AG09309 (cell line): ENCODE results near the gene TRIOBP.
A peak's percentile ranks its signal among the peaks of the same experiment; 100 is the strongest.

ENCODE experiments used
- DNase-seq: peaks from one replicate; pipeline ENCODE4 v3.0.0-alpha.2; 2010; ENCODE audit warnings: low read depth
- H3K4me3 ChIP-seq: 2 replicates; pipeline ENCODE4 v1.5.1; 2011; ENCODE audit warnings: mild to moderate bottlenecking, low read depth, low read length, moderate library complexity; ENCODE audit not compliant: control insufficient read depth
- TF ChIP-seq, protein P1 (sequence below): IDR thresholded peaks from 2 replicates; pipeline ENCODE4 v1.5.1; 2011; ENCODE audit warnings: mild to moderate bottlenecking, low read depth, low read length, inconsistent platforms; ENCODE audit not compliant: insufficient read depth, control insufficient read depth; ENCODE audit errors: missing control alignments

Gene TRIOBP

GRCh38 chr22:37660709-37661045, 36.2 kb upstream of the TRIOBP start:
- DNase-seq = no peak
- TF ChIP-seq, protein P1, sequence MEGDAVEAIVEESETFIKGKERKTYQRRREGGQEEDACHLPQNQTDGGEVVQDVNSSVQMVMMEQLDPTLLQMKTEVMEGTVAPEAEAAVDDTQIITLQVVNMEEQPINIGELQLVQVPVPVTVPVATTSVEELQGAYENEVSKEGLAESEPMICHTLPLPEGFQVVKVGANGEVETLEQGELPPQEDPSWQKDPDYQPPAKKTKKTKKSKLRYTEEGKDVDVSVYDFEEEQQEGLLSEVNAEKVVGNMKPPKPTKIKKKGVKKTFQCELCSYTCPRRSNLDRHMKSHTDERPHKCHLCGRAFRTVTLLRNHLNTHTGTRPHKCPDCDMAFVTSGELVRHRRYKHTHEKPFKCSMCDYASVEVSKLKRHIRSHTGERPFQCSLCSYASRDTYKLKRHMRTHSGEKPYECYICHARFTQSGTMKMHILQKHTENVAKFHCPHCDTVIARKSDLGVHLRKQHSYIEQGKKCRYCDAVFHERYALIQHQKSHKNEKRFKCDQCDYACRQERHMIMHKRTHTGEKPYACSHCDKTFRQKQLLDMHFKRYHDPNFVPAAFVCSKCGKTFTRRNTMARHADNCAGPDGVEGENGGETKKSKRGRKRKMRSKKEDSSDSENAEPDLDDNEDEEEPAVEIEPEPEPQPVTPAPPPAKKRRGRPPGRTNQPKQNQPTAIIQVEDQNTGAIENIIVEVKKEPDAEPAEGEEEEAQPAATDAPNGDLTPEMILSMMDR = no peak
- no peak overlapping the region for H3K4me3 ChIP-seq

DNA sequence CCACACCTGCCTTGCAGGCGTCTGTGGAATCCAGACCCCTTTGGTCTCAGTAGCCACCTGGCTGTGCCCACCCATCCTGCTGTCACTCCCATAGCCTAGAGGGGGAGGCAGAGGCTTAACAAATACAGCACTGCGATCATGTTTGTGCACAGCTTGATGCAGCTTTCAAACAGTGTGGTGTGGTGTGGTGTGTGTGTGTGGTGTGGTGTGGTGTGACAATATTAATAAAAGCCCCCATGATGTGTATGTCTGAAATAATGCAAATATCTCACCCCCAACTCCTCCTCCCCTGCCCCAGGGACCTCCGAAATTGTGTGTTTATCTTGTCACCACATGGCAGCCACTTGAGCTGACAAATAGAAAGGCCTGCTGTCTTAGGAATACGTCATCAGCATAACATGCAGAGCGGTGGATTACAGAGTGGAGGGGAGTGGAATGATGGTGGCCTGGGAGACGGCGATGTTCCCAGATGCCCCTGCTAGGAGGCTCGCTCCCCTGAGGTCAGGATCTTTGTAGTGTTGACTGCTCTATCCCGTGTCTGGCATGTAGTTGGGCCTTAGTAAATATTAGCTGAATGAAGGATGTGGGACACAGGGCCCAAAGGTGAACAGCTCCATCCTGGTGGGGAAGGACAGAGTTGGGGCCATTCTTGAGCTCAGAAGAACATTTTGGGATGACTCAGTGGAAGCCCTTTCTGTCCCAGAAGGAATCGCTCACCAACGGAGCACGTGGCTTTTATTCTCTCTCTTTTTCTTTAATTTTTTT, 35.5 kb upstream of the TRIOBP start:
- no peak for DNase-seq
- TF ChIP-seq, protein P1 = peak; percentile 72

DNA sequence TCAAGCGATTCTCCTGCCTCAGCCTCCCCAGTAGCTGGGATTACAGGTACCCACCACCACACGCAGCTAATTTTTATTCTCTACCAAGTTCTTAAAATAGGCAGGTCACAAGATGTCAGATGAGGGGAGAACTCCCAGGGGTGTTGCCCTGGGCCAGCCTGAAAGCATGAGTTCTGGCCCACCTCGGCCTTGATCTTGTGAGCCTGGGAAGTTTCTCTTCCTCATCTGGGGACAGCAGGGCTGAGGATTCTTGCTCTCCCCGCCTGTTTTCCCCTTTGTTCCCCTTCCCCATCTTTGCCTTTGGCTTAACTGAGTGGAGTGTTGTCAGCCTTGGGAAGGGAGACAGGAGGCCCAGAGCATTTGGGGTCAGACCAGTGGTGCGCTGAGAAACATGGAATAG, 34.8 kb upstream of the TRIOBP start:
- no peak for DNase-seq
- TF ChIP-seq, protein P1 = no peak
- no peak overlapping the region for H3K4me3 ChIP-seq

More for the DNA sequence above, 35.5 kb upstream of the TRIOBP start:
- no peak overlapping the region for H3K4me3 ChIP-seq

- no peak overlapping the region for H3K4me3 ChIP-seq
- TF ChIP-seq, protein P1 = no peak
- no peak for DNase-seq
Observed at GRCh38 chr22:37663521-37664140, 33.2 kb upstream of the TRIOBP start.

- TF ChIP-seq, protein P1 = no peak
- H3K4me3 ChIP-seq = no peak overlapping the region
- DNase-seq = no peak
Observed at GRCh38 chr22:37664249-37665101, 32.4 kb upstream of the TRIOBP start.

GRCh38 chr22:37665487-37665886, 31.4 kb upstream of the TRIOBP start:
- TF ChIP-seq, protein P1 = no peak
- no peak for DNase-seq
- no peak overlapping the region for H3K4me3 ChIP-seq
